HG02840 (cell line): Measurements from ENCODE around the gene TMPRSS13.
"Not testable (repeated sequence)": the region's sequence is repeated elsewhere in the genome, so short reads cannot be mapped to it uniquely, and the experiment has no call there.

ENCODE experiments used
- ATAC-seq: cut with Tn5 transposase; IDR thresholded peaks from one replicate; pipeline ENCODE4 v1.9.1; 2021; ENCODE audit warnings: mild to moderate bottlenecking, moderate library complexity, moderate number of reproducible peaks; ENCODE audit not compliant: unreplicated experiment, low FRiP score

The TMPRSS13 gene

GRCh38 chr11:117950993-117951961 lies 22.1 kb upstream of the TMPRSS13 start:
- no peak for ATAC-seq

GRCh38 chr11:117950301-117950700 lies 21.1 kb upstream of the TMPRSS13 start:
- no peak for ATAC-seq

GRCh38 chr11:117949062-117949461 lies 19.9 kb upstream of the TMPRSS13 start:
- ATAC-seq, result no peak

- ATAC-seq, result not testable (repeated sequence)
Observed at GRCh38 chr11:117948466-117948865, 19.3 kb upstream of the TMPRSS13 start.

GRCh38 chr11:117947751-117948150 lies 18.5 kb upstream of the TMPRSS13 start:
- not testable (repeated sequence) for ATAC-seq

- no peak for ATAC-seq
Observed at GRCh38 chr11:117946842-117947526, 17.8 kb upstream of the TMPRSS13 start.

- ATAC-seq, result no peak
Observed at GRCh38 chr11:117946156-117946841, 17.1 kb upstream of the TMPRSS13 start.

GRCh38 chr11:117945047-117945810 lies 16.0 kb upstream of the TMPRSS13 start:
- ATAC-seq, result no peak

GRCh38 chr11:117944554-117944953 lies 15.4 kb upstream of the TMPRSS13 start:
- no peak for ATAC-seq

- no peak for ATAC-seq
Observed at GRCh38 chr11:117941976-117942654, 12.9 kb upstream of the TMPRSS13 start.

GRCh38 chr11:117941163-117941707 lies 12.0 kb upstream of the TMPRSS13 start:
- ATAC-seq, result no peak

- no peak for ATAC-seq
Observed at GRCh38 chr11:117940736-117941135, 11.5 kb upstream of the TMPRSS13 start.

GRCh38 chr11:117936973-117937372 lies 7.8 kb upstream of the TMPRSS13 start:
- ATAC-seq, result no peak

- no peak for ATAC-seq
Observed at GRCh38 chr11:117934526-117935307, 5.5 kb upstream of the TMPRSS13 start.

- ATAC-seq, result no peak
Observed at GRCh38 chr11:117933930-117934329, 4.7 kb upstream of the TMPRSS13 start.

GRCh38 chr11:117933475-117933874 lies 4.3 kb upstream of the TMPRSS13 start:
- no peak for ATAC-seq

GRCh38 chr11:117932947-117933346 lies 3.7 kb upstream of the TMPRSS13 start:
- ATAC-seq, result no peak

GRCh38 chr11:117932426-117932825 lies 3.2 kb upstream of the TMPRSS13 start:
- ATAC-seq, result no peak

GRCh38 chr11:117931971-117932370 lies 2.8 kb upstream of the TMPRSS13 start:
- ATAC-seq, result no peak
